NCI-H510A treated with DMSO at 0.1 percent for 48 hours (cell line): ENCODE measurements around the gene MPV17L.
"Not testable (repeated sequence)": the region's sequence is repeated elsewhere in the genome, so short reads cannot be mapped to it uniquely, and the experiment has no call there.

ENCODE experiments used
- DNase-seq: peaks from one replicate; lab custom pipeline; 2025; lab: John Stamatoyannopoulos, UW

Gene MPV17L

GRCh38 chr16:15452246-15452855 is 56.8 kb downstream of the MPV17L start:
- DNase-seq: no peak

- not testable (repeated sequence) for DNase-seq
Measured at GRCh38 chr16:15453296-15453695, 57.7 kb downstream of the MPV17L start.

- DNase-seq: not testable (repeated sequence)
Measured at GRCh38 chr16:15454933-15455332, 59.4 kb downstream of the MPV17L start.

GRCh38 chr16:15457400-15457799 is 61.8 kb downstream of the MPV17L start:
- no peak for DNase-seq

GRCh38 chr16:15457958-15458357 is 62.4 kb downstream of the MPV17L start:
- DNase-seq: no peak

- no peak for DNase-seq
Measured at GRCh38 chr16:15459791-15460190, 64.2 kb downstream of the MPV17L start.

GRCh38 chr16:15460601-15461000 is 65.0 kb downstream of the MPV17L start:
- DNase-seq: no peak

GRCh38 chr16:15461376-15461775 is 65.8 kb downstream of the MPV17L start:
- DNase-seq: no peak
